Upper lobe of left lung (tissue), 6 donors: ENCODE results near the gene CABLES2. TPM values are rescaled to one million over a fixed set of nuclear protein-coding genes. Genes with fewer than 3 reads are reported as not detected.

Source experiments
- ATAC-seq, 2 donors: fragments of 200-7000 bp; cut with Tn5 transposase; one replicate each; pipeline ENCODE4 v1.9.1; 2022; ENCODE audit warnings: mild to moderate bottlenecking in 2 of 2, moderate library complexity in 2 of 2; ENCODE audit not compliant: low FRiP score in 2 of 2
- DNase-seq, 2 donors: peaks; one replicate each; pipeline ENCODE4 v3.0.0-alpha.2; 2019 to 2020
- H3K27ac ChIP-seq, 4 donors: fragments of 200-600 bp; sonication (generic); one replicate each; pipeline ENCODE4 v1.5.1; 2016 to 2019
- H3K27me3 ChIP-seq, 4 donors: fragments of 200-600 bp; sonication (generic); one replicate each; pipeline ENCODE4 v1.5.1; 2017 to 2019
- H3K36me3 ChIP-seq, 4 donors: fragments of 200-600 bp; sonication (generic); one replicate each; pipeline ENCODE4 v1.5.1; 2016 to 2019
- H3K4me1 ChIP-seq, 4 donors: fragments of 200-600 bp; sonication (generic); one replicate each; pipeline ENCODE4 v1.5.1; 2018 to 2019
- H3K4me3 ChIP-seq, 4 donors: fragments of 200-600 bp; sonication (generic); one replicate each; pipeline ENCODE4 v1.5.1; 2017 to 2019; ENCODE audit warnings: mild to moderate bottlenecking in 2 of 4, moderate library complexity in 1 of 4
- H3K9me3 ChIP-seq, 4 donors: fragments of 200-600 bp; sonication (generic); one replicate each; pipeline ENCODE4 v1.5.1; 2018 to 2019
- EP300 ChIP-seq, 4 donors: sonication (generic); formaldehyde crosslinking; IDR thresholded peaks; one replicate each; pipeline ENCODE4 v1.5.1; 2017; ENCODE audit warnings: antibody characterized with exemption in 4 of 4, control low read depth in 2 of 4
- POLR2A ChIP-seq, 4 donors: fragments of 450-650 bp; IDR thresholded peaks; one replicate each; pipeline ENCODE4 v1.5.1; 2016 to 2017; ENCODE audit warnings: antibody characterized with exemption in 4 of 4, mild to moderate bottlenecking in 2 of 4
- POLR2AphosphoS5 ChIP-seq, 2 donors: sonication (generic); formaldehyde crosslinking; IDR thresholded peaks; one replicate each; pipeline ENCODE4 v1.5.1; 2017; ENCODE audit warnings: antibody characterized with exemption in 2 of 2
- WGBS, 2 donors: methylation state at CpG; one replicate each; pipeline ENCODE4 v1.1.5; 2017 to 2018; 5-methylcytosine and 5-hydroxymethylcytosine counted together
- total RNA-seq, 6 donors: library from RNA; depleted of rRNA in 4 of 6; stranded (reverse); fragments of >200 nt in 4 of 6; gene quantifications; one replicate each; pipeline versions ENCODE4 v1.1.0 to v1.2.1, GENCODE V29; 2016 to 2021
- TF ChIP-seq, protein P1 (sequence below), 6 experiments: fragments of 450-650 bp in 4 of 6; fragments of 200-600 bp in 2 of 6; sonication (generic) in 2 of 6; IDR thresholded peaks; one replicate each; pipeline ENCODE4 v1.5.1; 2016 to 2019; ENCODE audit warnings: antibody characterized with exemption in 6 of 6
- donor health status: DM: no; HTN: no; CAD: no; lungs with moderate emphysema.
- donor health status: DM: no; HTN: yes; CAD: no; lungs with severe emphysema.

The CABLES2 gene
- total RNA-seq, 6 donors from 2014 or later = 2.2 to 5.2 (median 4.0) TPM

DNA sequence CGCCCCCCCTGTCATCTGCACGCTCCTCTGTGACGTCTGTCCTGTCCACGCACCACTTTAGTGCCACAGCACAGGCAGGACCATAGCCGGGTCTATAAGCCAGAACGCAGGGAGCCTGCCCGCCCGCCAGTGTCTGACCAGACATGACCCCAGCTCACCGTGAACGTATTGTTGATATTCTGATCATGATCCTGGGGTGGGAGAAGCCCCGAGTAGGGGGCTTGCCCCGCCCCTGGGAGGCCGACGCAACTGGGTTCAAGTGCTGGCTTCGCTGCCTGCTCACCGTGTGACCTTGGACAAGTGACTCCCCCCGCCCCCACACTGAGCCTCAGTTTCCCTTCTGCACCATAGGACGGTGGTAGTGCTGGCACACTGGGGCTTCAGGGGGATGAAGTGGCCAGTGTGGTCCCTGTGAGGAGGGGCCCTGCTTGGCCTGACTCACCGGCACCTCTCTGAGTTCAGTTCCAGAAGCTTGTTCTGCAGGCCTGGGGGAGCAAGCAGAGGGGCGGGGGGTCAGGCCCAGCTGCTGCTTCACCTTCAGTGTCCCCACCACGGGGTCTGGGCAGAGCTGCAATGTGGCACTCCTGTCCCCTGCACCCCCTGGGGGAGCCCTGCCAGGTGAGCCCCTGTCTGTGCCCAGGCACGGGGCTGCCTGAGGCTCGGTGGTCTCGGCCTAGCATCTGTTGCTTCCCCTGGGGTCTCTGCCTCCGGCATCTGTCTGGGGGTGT lies 11.1 kb upstream of the CABLES2 start:
- no peak overlapping the region for H3K27ac ChIP-seq
- peak in 1 of 2 donors; percentile 68 for DNase-seq
- no peak overlapping the region for H3K4me3 ChIP-seq
- WGBS, 2 donors = 61 to 76% methylated on average over 10 to 20 of the region's 25 CpGs
- ATAC-seq = no peak
- no peaks in the 10 kb centered on the region for H3K9me3 ChIP-seq
- no peaks in the 10 kb centered on the region for H3K27me3 ChIP-seq
- no peaks in the 10 kb centered on the region for H3K4me1 ChIP-seq
- no peak for TF ChIP-seq POLR2A (IDR thresholded peaks at IDR 0.05)
- no peak for TF ChIP-seq POLR2AphosphoS5 (IDR thresholded peaks at IDR 0.05)
- no peak for TF ChIP-seq EP300 (IDR thresholded peaks at IDR 0.05)
- TF ChIP-seq, protein P1, sequence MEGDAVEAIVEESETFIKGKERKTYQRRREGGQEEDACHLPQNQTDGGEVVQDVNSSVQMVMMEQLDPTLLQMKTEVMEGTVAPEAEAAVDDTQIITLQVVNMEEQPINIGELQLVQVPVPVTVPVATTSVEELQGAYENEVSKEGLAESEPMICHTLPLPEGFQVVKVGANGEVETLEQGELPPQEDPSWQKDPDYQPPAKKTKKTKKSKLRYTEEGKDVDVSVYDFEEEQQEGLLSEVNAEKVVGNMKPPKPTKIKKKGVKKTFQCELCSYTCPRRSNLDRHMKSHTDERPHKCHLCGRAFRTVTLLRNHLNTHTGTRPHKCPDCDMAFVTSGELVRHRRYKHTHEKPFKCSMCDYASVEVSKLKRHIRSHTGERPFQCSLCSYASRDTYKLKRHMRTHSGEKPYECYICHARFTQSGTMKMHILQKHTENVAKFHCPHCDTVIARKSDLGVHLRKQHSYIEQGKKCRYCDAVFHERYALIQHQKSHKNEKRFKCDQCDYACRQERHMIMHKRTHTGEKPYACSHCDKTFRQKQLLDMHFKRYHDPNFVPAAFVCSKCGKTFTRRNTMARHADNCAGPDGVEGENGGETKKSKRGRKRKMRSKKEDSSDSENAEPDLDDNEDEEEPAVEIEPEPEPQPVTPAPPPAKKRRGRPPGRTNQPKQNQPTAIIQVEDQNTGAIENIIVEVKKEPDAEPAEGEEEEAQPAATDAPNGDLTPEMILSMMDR (IDR thresholded peaks at IDR 0.05) = no peak
- no peaks in the 10 kb centered on the region for H3K36me3 ChIP-seq

DNA sequence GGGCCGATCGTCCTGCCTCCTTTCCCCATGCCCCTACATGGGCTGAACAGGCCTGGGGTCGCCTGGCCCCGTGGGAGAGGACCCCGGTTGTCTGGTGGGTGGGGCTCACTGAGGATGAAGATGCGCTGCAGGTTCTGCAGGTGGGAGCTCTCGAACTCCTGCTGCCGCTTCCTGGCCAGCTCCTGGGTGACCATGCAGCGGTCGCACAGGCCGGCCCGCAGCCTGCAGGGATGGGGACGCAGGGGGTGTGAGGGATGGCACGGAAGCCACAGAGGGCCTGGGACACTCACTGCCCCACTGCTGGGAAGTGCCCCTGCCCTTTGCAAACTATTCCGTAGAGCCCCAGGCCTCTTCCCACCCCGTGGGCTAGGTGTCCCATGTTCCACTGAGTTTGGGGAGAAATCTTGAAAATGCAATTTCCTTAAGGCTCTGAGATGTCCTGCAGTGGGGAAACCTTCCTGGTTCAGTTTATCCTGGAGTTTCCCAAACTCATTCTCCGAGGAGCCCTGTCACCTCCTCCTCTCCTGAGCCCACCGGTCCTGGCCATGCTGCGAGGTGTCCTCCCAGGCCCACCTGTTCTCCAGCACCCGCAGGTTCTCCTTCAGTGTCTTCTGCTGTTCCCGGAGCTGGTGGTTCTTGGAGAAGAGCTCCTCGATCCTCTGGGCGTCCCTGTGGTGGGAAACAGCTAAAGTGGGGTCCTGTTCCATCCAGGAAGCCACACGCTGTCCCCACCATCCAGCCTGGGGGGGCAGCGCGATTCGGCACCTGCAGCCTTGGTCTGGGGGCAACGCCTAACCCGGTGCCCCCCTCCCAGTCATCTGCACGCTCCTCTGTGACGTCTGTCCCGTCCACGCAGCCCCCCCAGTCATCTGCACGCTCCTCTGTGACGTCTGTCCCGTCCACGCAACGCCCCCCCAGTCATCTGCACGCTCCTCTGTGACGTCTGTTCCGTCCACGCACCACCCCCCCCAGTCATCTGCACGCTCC lies 9.9 kb upstream of the CABLES2 start:
- no peak overlapping the region for H3K27ac ChIP-seq
- DNase-seq (peak in 1 of 2 donors; percentile 64), ATAC-seq (no peak)
- 85 to 86% methylated on average over 32 to 42 of the region's 43 CpGs for WGBS, 2 donors
- no peaks in the 10 kb centered on the region for H3K4me1 ChIP-seq
- no peaks in the 10 kb centered on the region for H3K27me3 ChIP-seq
- H3K9me3 ChIP-seq = no peaks in the 10 kb centered on the region
- no peaks in the 10 kb centered on the region for H3K36me3 ChIP-seq
- H3K4me3 ChIP-seq = no peak overlapping the region
- TF ChIP-seq POLR2AphosphoS5 (IDR thresholded peaks at IDR 0.05) (no peak), EP300 (IDR thresholded peaks at IDR 0.05) (no peak), POLR2A (IDR thresholded peaks at IDR 0.05) (no peak)
- TF ChIP-seq, protein P1 (IDR thresholded peaks at IDR 0.05) = no peak

DNA sequence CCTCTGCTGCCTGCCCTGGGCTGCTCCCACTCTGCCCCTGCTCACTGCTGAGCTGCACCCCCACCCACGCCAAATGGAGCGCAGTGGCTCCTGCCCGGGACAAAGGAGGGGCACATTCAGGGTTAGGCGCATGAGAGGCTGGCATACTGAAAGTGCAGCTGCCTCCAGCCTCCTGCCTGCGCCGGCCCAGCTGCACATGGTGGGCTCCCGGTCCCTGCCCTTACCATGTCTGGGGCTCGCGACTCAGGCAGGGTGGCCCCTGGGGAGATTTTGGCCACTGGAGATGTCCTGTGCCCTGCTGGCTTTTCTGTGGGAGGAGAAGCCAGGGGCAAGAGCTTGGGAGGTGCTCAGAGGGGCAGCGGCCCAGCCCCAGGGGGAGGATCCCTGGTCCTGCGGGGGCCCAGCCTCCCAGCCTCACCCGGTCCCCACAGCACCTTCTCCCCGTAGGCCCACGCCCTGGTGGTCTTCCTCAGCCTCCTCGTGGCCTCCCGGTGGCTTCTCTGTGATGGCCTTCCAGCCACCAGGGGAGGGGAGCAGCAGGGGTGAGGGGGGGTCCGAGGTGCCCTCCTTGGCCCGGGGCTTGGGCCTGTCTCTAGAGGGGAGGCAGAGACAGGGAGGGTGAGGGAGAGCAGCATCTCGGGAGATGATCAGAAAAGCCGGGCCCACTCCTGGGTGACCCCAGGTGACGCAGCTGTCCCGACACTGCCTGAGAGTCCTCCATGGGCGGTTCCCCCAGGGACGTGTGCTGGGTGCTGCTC lies 8.4 kb upstream of the CABLES2 start:
- H3K4me3 ChIP-seq = no peak overlapping the region
- TF ChIP-seq POLR2A (IDR thresholded peaks at IDR 0.05) (no peak), POLR2AphosphoS5 (IDR thresholded peaks at IDR 0.05) (no peak), EP300 (IDR thresholded peaks at IDR 0.05) (no peak)
- TF ChIP-seq, protein P1 (IDR thresholded peaks at IDR 0.05) = no peak
- ATAC-seq (no peak), DNase-seq (peak in 1 of 2 donors; percentile 75)
- no peak overlapping the region for H3K27ac ChIP-seq
- no peaks in the 10 kb centered on the region for H3K9me3 ChIP-seq
- H3K27me3 ChIP-seq = no peaks in the 10 kb centered on the region
- H3K36me3 ChIP-seq = no peaks in the 10 kb centered on the region
- H3K4me1 ChIP-seq = peaks cover 0 to 2% (median under 1%) of the 10 kb centered on the region in 4 donors
- WGBS, 2 donors = 60 to 83% methylated on average over 9 to 24 of the region's 24 CpGs

DNA sequence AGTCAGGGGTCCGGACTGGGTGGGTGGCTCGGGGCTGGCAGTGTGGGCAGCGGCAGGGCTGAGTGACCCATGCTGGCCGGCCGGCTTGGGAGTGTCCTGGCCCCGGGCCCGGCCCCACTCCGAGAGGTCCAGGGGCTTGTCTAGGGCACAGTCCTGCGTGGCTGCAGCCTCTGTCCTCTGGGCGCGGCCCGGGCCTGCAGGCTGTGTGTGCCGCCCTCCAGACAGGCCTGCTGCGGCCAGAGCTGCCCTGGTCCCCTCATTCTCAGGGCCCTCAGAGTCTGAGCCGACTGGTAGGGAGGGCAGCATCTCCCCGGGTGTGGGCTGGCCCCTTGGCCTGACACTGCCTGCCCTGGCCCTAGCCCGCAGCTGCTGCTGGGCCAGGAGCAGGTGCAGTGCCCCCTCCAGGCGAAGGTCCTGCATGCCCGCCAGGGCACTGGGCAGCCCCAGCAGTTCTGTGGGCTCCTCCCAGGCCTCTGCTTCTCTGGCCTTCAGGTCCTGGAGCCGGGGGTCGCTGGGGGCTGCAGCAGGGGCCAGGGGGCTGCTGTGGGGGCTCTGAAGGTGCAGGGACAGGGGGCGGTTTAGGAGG lies 6.9 kb upstream of the CABLES2 start:
- 84 to 91% methylated on average over 6 to 17 of the region's 22 CpGs for WGBS, 2 donors
- no peak for ATAC-seq
- peak in 1 of 2 donors; percentile 84 for DNase-seq

More for the DNA sequence above, 6.9 kb upstream of the CABLES2 start:
- H3K4me3 ChIP-seq = no peak overlapping the region
- H3K36me3 ChIP-seq = no peaks in the 10 kb centered on the region
- no peak for TF ChIP-seq POLR2A (IDR thresholded peaks at IDR 0.05)
- no peaks in the 10 kb centered on the region for H3K9me3 ChIP-seq
- no peak overlapping the region for H3K27ac ChIP-seq
- H3K27me3 ChIP-seq = no peaks in the 10 kb centered on the region
- H3K4me1 ChIP-seq = peaks cover 7 to 13% (median 11%) of the 10 kb centered on the region in 4 donors
